ENCODE data around the gene SEC14L6.
"Not testable (repeated sequence)": the region's sequence is repeated elsewhere in the genome, so short reads cannot be mapped to it uniquely, and the experiment has no call there.

The SEC14L6 gene

DNA sequence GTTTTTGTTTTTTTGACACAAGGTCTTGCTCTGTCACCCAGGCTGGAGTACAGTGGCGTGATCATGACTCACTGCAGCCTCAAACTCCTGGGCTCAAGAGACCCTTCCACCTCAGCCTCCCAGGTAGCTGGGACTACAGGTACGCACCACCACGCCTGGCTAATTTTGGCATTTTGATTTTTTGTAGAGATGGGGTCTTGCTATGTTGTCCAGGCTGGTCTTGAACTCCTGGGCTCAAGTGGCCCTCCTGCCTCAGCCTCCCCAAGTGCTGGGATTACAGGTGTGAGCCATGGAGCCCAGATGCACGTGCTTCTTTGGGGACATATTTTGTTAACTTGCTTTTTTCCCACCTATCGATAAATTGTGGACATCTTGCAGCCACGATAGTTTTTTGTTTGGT lies 20.7 kb upstream of the SEC14L6 start:
- H3K9me3 ChIP-seq (ENCODE audit: control insufficient read depth in 2 of 2, low read length in 2 of 2); H3K4me3 ChIP-seq (ENCODE audit: low read length in 2 of 2); H3K36me3 ChIP-seq (ENCODE audit: control insufficient read depth in 2 of 2, insufficient read depth in 2 of 2, low read length in 2 of 2); H3K9ac ChIP-seq (ENCODE audit: low read length in 2 of 2); H3K27ac ChIP-seq (ENCODE audit: low read length); H3K4me1 ChIP-seq (ENCODE audit: control insufficient read depth, insufficient read depth, low read length); H3K27me3 ChIP-seq (ENCODE audit: control insufficient read depth in 1 of 2, insufficient read depth in 2 of 2, low read length in 2 of 2): not testable (repeated sequence)

DNA sequence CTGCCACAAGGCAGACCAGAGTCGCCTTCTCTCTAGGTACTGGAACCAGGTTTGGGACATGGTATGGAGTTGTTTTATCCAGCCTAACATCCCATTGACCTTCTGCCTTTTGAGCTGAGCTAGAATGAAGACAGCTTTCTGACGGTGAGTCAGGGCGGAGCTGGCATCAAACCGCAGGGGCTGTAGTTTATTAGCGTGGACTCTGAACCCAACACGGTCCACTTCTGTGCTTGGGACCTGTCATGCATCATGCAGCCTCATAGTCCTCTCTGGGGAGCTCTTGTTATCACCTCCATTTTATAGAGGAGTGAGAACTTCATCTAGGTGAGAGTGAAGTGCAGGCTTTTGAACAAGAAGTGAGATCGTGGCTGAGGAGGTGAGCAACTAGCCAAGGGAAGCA lies 19.6 kb upstream of the SEC14L6 start:
- Histone ChIP-seq H3K27me3 (ENCODE audit: control insufficient read depth in 1 of 2, insufficient read depth in 2 of 2, low read length in 2 of 2) (peaks cover 0 to 13% of the 10 kb centered on the region in 2 donors), H3K9ac (ENCODE audit: low read length in 2 of 2) (no peak overlapping the region), H3K4me1 (ENCODE audit: control insufficient read depth, insufficient read depth, low read length) (no peaks in the 10 kb centered on the region), H3K27ac (ENCODE audit: low read length) (no peak overlapping the region), H3K9me3 (ENCODE audit: control insufficient read depth in 2 of 2, low read length in 2 of 2) (no peaks in the 10 kb centered on the region), H3K4me3 (ENCODE audit: low read length in 2 of 2) (no peak overlapping the region), H3K36me3 (ENCODE audit: control insufficient read depth in 2 of 2, insufficient read depth in 2 of 2, low read length in 2 of 2) (no peaks in the 10 kb centered on the region)

DNA sequence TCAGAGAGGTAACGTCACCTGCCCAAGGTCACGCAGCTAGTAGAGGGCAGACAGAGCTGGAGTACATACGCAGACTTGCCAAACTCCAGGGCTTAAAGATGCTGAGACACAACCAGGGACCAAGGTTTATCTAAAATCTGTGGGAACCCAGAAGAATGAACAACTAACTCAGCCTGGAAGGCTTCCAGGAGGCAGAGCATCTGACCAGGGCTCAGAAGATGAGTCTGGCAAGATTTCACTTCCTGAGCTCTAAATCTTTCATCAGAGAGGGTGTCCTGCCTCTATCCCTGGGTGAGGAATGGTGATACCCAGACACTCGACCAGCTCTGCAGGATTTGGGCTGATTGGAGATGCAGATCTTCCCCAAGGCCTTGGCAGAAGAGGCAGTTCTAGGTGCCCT lies 18.8 kb upstream of the SEC14L6 start:
- Histone ChIP-seq H3K9ac (ENCODE audit: low read length in 2 of 2) (no peak overlapping the region), H3K9me3 (ENCODE audit: control insufficient read depth in 2 of 2, low read length in 2 of 2) (no peaks in the 10 kb centered on the region), H3K4me1 (ENCODE audit: control insufficient read depth, insufficient read depth, low read length) (no peaks in the 10 kb centered on the region), H3K36me3 (ENCODE audit: control insufficient read depth in 2 of 2, insufficient read depth in 2 of 2, low read length in 2 of 2) (no peaks in the 10 kb centered on the region), H3K4me3 (ENCODE audit: low read length in 2 of 2) (no peak overlapping the region), H3K27me3 (ENCODE audit: control insufficient read depth in 1 of 2, insufficient read depth in 2 of 2, low read length in 2 of 2) (peaks cover 0 to 13% of the 10 kb centered on the region in 2 donors), H3K27ac (ENCODE audit: low read length) (no peak overlapping the region)

DNA sequence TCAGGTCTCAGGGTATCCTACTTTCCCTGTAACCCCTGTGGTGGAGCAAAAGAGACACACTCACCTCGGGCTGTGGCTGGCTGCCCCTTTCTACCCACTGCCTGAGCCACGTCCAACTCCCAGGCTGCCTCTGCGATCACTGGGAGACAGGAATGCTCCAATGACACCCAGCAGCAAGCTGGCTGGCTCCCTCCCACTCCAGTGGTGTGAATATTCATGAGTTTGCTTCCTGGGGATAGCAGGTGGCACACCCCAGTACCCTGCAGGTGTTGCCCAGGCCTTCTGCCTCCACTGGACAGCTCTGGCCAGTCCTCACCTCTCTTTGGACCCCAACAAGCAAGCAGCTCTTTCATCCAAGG lies 18.2 kb upstream of the SEC14L6 start:
- Histone ChIP-seq H3K36me3 (ENCODE audit: control insufficient read depth in 2 of 2, insufficient read depth in 2 of 2, low read length in 2 of 2) (no peaks in the 10 kb centered on the region), H3K27ac (ENCODE audit: low read length) (no peak overlapping the region), H3K4me3 (ENCODE audit: low read length in 2 of 2) (no peak overlapping the region), H3K9ac (ENCODE audit: low read length in 2 of 2) (no peak overlapping the region), H3K27me3 (ENCODE audit: control insufficient read depth in 1 of 2, insufficient read depth in 2 of 2, low read length in 2 of 2) (peaks cover 0 to 10% of the 10 kb centered on the region in 2 donors), H3K4me1 (ENCODE audit: control insufficient read depth, insufficient read depth, low read length) (no peaks in the 10 kb centered on the region), H3K9me3 (ENCODE audit: control insufficient read depth in 2 of 2, low read length in 2 of 2) (no peaks in the 10 kb centered on the region)

DNA sequence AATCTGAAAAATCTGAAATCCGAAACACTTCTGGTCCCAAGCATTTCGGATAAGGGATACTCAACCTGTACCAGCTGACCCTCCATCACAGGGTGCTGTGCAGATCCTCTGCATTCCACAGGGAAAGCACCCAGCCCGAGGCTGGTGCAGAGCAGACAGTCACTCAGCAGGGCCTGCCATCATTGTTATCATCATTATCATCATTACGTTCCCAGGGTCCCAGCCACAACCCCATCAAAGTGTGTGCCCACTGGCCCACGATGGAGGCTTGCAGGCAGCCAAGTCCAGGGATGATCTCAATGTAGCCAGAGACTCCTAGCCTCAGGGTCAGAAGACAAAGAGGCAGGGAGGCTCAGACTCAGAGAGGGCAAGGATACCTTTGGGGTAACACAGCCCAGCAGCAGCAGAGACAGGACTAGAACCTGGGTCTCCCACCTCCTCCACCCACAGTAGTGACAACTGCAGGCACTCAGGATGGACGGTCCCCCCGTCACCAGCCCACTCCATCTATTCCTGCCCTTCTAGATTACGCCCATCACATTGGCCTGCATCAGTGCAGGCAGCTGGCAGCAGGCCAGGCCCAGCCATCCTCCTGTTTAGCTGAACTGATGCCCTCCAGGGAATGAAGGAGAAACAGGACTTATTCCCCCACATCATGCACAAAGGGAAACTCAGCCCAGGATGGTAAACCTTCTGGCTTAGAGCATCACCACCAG lies 17.7 kb upstream of the SEC14L6 start:
- Histone ChIP-seq H3K9me3 (ENCODE audit: control insufficient read depth in 2 of 2, low read length in 2 of 2) (no peaks in the 10 kb centered on the region), H3K4me1 (ENCODE audit: control insufficient read depth, insufficient read depth, low read length) (no peaks in the 10 kb centered on the region), H3K4me3 (ENCODE audit: low read length in 2 of 2) (no peak overlapping the region), H3K27ac (ENCODE audit: low read length) (no peak overlapping the region), H3K9ac (ENCODE audit: low read length in 2 of 2) (no peak overlapping the region), H3K36me3 (ENCODE audit: control insufficient read depth in 2 of 2, insufficient read depth in 2 of 2, low read length in 2 of 2) (no peaks in the 10 kb centered on the region), H3K27me3 (ENCODE audit: control insufficient read depth in 1 of 2, insufficient read depth in 2 of 2, low read length in 2 of 2) (peaks cover 0 to 10% of the 10 kb centered on the region in 2 donors)

DNA sequence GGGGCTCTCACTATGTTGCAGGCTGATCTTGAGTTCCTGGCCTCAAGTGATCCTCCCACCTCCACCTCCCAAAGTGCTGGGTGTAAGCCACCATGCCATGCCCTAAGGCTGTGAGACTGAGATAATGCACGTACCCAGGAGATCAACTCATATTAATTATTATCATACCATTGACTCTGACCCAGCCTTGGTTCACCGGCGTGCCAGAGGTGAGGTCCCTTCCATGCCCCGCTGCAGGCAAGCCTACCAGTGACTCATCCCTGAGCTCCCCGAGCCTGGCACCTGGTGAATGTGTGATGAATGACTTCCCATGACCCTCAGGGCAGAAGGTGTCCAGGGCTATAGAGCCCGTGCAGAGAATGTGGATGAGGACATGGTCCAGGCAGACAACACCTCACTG lies 15.8 kb upstream of the SEC14L6 start:
- H3K27ac ChIP-seq (ENCODE audit: low read length) = no peak overlapping the region
- no peaks in the 10 kb centered on the region for H3K9me3 ChIP-seq (ENCODE audit: control insufficient read depth in 2 of 2, low read length in 2 of 2)
- H3K4me1 ChIP-seq (ENCODE audit: control insufficient read depth, insufficient read depth, low read length) = no peaks in the 10 kb centered on the region
- H3K36me3 ChIP-seq (ENCODE audit: control insufficient read depth in 2 of 2, insufficient read depth in 2 of 2, low read length in 2 of 2) = no peaks in the 10 kb centered on the region
- no peak overlapping the region for H3K9ac ChIP-seq (ENCODE audit: low read length in 2 of 2)
- peaks cover 0 to 8% of the 10 kb centered on the region in 2 donors for H3K27me3 ChIP-seq (ENCODE audit: control insufficient read depth in 1 of 2, insufficient read depth in 2 of 2, low read length in 2 of 2)
- H3K4me3 ChIP-seq (ENCODE audit: low read length in 2 of 2) = no peak overlapping the region

DNA sequence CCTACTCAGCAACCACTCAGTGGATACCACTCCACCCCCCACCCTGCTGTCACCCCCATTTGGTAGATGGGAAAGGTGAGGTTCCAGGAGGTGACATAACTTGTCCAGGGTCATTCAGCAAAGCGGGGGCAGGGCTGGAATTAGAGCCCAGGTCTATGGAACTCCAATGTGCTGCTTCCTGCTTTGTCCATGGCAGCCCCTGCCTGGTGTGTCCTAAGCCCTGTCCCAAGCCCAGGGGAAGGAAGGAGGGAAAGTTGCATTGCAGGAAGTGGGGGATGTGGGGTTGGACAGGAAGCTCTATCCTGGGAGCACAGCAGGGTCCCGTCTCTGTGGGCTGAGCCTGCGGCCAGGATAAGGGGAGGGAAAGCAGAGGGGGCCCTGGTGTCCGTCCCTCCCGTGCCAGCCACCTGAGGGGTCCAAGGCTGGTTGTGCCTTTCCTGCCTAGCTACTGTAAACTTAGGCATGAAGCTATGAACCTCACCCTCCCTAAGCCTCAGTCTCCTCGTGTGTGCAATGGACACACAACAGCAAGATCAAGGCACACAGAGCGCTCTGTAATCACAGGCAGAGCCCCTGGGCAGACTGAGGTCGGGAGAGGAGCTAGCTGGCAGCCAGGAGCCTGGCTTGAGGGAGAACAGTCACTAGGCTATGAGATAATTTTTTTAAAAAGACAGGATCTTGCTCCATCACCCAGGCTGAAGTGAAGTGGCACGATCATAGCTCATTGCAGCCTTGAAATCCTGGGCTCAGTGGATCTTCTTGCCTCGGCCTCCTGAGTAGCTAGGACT lies 15.1 kb upstream of the SEC14L6 start:
- H3K4me1 ChIP-seq (ENCODE audit: control insufficient read depth, insufficient read depth, low read length) = no peaks in the 10 kb centered on the region
- H3K9me3 ChIP-seq (ENCODE audit: control insufficient read depth in 2 of 2, low read length in 2 of 2) = no peaks in the 10 kb centered on the region
- H3K27ac ChIP-seq (ENCODE audit: low read length) = no peak overlapping the region
- peaks cover 0 to 8% of the 10 kb centered on the region in 2 donors for H3K27me3 ChIP-seq (ENCODE audit: control insufficient read depth in 1 of 2, insufficient read depth in 2 of 2, low read length in 2 of 2)
- no peak overlapping the region for H3K4me3 ChIP-seq (ENCODE audit: low read length in 2 of 2)
- no peak overlapping the region for H3K9ac ChIP-seq (ENCODE audit: low read length in 2 of 2)
- no peaks in the 10 kb centered on the region for H3K36me3 ChIP-seq (ENCODE audit: control insufficient read depth in 2 of 2, insufficient read depth in 2 of 2, low read length in 2 of 2)

DNA sequence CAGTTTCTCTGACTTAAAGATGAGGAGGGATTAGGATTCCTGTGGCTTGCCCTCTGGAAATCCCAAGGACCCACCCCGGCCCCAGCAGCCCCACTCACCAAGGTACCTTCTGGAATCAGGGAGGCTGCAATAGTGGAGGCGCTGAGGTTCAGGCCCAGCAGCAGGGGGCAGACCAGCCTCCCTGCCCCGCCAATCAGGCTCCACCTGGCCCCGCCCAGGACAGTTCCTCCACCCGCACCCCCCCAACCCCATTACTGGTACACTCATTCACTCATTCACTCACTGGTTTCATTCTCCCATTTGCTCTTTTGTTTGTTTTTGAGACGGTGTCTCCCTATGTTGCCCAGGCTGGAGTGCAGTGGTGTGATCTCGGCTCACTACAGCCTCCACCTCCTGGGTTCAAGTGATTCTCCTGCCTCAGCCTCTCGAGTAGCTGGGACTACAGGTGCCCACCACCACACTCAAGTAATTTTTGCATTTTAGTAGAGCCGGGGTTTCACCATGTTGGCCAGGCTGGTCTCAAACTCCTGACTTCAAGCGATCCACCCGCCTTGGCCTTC lies 14.2 kb upstream of the SEC14L6 start:
- not testable (repeated sequence) for H3K36me3 ChIP-seq (ENCODE audit: control insufficient read depth in 2 of 2, insufficient read depth in 2 of 2, low read length in 2 of 2); H3K27ac ChIP-seq (ENCODE audit: low read length); H3K9ac ChIP-seq (ENCODE audit: low read length in 2 of 2); H3K27me3 ChIP-seq (ENCODE audit: control insufficient read depth in 1 of 2, insufficient read depth in 2 of 2, low read length in 2 of 2); H3K4me1 ChIP-seq (ENCODE audit: control insufficient read depth, insufficient read depth, low read length); H3K4me3 ChIP-seq (ENCODE audit: low read length in 2 of 2); H3K9me3 ChIP-seq (ENCODE audit: control insufficient read depth in 2 of 2, low read length in 2 of 2)

DNA sequence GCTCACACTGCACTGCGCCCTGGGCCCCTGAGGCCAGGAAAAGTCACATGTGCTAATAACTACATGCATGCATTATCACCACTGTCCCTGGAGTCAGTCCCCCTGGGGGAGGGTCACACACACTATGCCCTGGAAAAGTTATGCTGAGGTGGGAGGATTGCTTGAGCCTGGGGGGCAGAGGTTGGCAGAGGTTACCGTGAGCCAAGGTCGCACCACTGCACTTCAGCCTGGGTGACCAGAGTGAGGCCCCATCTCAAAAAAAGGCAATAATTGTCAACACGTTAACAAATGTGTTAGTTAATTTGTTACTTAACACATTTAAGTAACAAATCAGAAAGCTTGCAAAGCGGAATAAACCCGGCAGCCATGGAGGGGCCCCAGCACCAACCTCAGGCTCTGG lies 13.3 kb upstream of the SEC14L6 start:
- no peak overlapping the region for H3K4me3 ChIP-seq (ENCODE audit: low read length in 2 of 2)

DNA sequence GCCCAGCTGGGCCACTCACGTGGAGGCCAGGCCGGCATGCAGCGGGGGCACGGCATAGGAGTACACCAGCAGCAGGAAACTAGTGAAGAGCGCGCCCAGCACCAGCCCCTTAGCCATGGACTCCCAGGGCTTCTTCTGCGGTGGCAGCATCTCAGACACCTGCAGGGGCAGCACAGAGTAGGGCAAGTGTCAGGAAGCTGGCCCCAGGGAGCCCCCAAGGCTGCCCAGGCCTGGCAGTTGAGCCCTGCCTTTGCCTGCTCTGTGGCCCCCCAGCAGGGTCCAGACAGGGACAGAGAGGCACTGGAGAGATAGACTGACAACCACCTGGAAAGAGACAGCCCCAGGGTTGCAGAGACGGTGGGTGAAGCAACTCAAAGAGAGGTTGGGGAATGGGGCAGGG lies 10.7 kb upstream of the SEC14L6 start:
- Histone ChIP-seq H3K9ac (ENCODE audit: low read length in 2 of 2) (no peak overlapping the region), H3K4me1 (ENCODE audit: control insufficient read depth, insufficient read depth, low read length) (no peaks in the 10 kb centered on the region), H3K36me3 (ENCODE audit: control insufficient read depth in 2 of 2, insufficient read depth in 2 of 2, low read length in 2 of 2) (no peaks in the 10 kb centered on the region), H3K9me3 (ENCODE audit: control insufficient read depth in 2 of 2, low read length in 2 of 2) (no peaks in the 10 kb centered on the region), H3K4me3 (ENCODE audit: low read length in 2 of 2) (no peak overlapping the region), H3K27me3 (ENCODE audit: control insufficient read depth in 1 of 2, insufficient read depth in 2 of 2, low read length in 2 of 2) (peaks cover 0 to 4% of the 10 kb centered on the region in 2 donors), H3K27ac (ENCODE audit: low read length) (no peak overlapping the region)

More for the DNA sequence above, 13.3 kb upstream of the SEC14L6 start:
- Histone ChIP-seq H3K9me3 (ENCODE audit: control insufficient read depth in 2 of 2, low read length in 2 of 2) (no peaks in the 10 kb centered on the region), H3K4me1 (ENCODE audit: control insufficient read depth, insufficient read depth, low read length) (no peaks in the 10 kb centered on the region), H3K27ac (ENCODE audit: low read length) (no peak overlapping the region), H3K27me3 (ENCODE audit: control insufficient read depth in 1 of 2, insufficient read depth in 2 of 2, low read length in 2 of 2) (peaks cover 0 to 4% of the 10 kb centered on the region in 2 donors), H3K9ac (ENCODE audit: low read length in 2 of 2) (no peak overlapping the region), H3K36me3 (ENCODE audit: control insufficient read depth in 2 of 2, insufficient read depth in 2 of 2, low read length in 2 of 2) (no peaks in the 10 kb centered on the region)

DNA sequence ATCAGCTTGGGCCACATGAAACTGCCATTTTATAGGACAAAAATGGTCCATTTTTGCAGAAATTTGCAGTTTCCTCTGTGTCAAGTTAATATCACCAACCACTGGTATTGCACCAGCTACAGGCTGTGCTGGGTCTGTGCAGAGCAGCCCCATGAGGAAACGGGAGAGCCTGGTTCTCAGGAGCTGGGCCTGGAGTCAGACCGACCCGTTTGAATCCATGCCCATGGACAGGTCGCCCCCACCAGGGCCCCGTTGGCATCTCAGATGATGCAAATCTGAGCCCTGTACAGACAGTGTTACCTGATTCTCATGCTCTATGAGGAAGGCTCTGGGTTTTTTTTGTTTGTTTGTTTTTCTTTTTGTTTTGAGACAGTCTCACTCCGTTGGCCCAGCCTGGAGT lies 9.8 kb upstream of the SEC14L6 start:
- no peaks in the 10 kb centered on the region for H3K4me1 ChIP-seq (ENCODE audit: control insufficient read depth, insufficient read depth, low read length)
- no peaks in the 10 kb centered on the region for H3K36me3 ChIP-seq (ENCODE audit: control insufficient read depth in 2 of 2, insufficient read depth in 2 of 2, low read length in 2 of 2)
- H3K9ac ChIP-seq (ENCODE audit: low read length in 2 of 2) = no peak overlapping the region
- H3K4me3 ChIP-seq (ENCODE audit: low read length in 2 of 2) = no peak overlapping the region
- no peak overlapping the region for H3K27ac ChIP-seq (ENCODE audit: low read length)
- no peaks in the 10 kb centered on the region for H3K27me3 ChIP-seq (ENCODE audit: control insufficient read depth in 1 of 2, insufficient read depth in 2 of 2, low read length in 2 of 2)
- H3K9me3 ChIP-seq (ENCODE audit: control insufficient read depth in 2 of 2, low read length in 2 of 2) = no peaks in the 10 kb centered on the region
